CD14-positive monocyte (primary cell): Measurements from ENCODE around the gene GTF3C2. TPM values are rescaled to one million over a fixed set of nuclear protein-coding genes. Genes with fewer than 3 reads are reported as not detected.

Source experiments
- DNase-seq, 3 donors: peaks; one replicate each; pipeline ENCODE4 v3.0.0-alpha.2; 2011 to 2022
- H2AFZ ChIP-seq: 2 replicates; pipeline ENCODE4 v1.6.0; 2012; ENCODE audit warnings: mild to moderate bottlenecking, low read depth, low read length, inconsistent platforms; ENCODE audit not compliant: insufficient read depth, poor library complexity, severe bottlenecking
- H3K27ac ChIP-seq, 2 donors: 1 replicate in 1 of 2; 2 replicates in 1 of 2; pipeline ENCODE4 v1.5.1; 2012 to 2013; ENCODE audit warnings: low read length in 2 of 2, control low read depth in 1 of 2, inconsistent platforms in 1 of 2, low read depth in 1 of 2, mild to moderate bottlenecking in 1 of 2
- H3K27me3 ChIP-seq, 2 donors: one replicate each; pipeline versions ENCODE4 v1.6.0 to v1.6.1; 2011 to 2013; ENCODE audit warnings: low read length in 2 of 2; ENCODE audit not compliant: control insufficient read depth in 2 of 2, insufficient read depth in 2 of 2
- H3K36me3 ChIP-seq, 2 donors: replicated peaks in 1 of 2; 1 replicate in 1 of 2; 2 replicates in 1 of 2; pipeline versions ENCODE4 v1.5.1 to v1.6.1; 2012 to 2013; ENCODE audit warnings: low read length in 2 of 2, control low read depth in 1 of 2, inconsistent platforms in 1 of 2, mild to moderate bottlenecking in 1 of 2; ENCODE audit not compliant: insufficient read depth in 2 of 2, control insufficient read depth in 1 of 2
- H3K4me1 ChIP-seq, 2 donors: 1 replicate in 1 of 2; 2 replicates in 1 of 2; pipeline versions ENCODE4 v1.5.1 to v1.6.1; 2012 to 2013; ENCODE audit warnings: low read length in 2 of 2, control low read depth in 1 of 2, inconsistent platforms in 1 of 2, mild to moderate bottlenecking in 1 of 2, moderate library complexity in 1 of 2; ENCODE audit not compliant: insufficient read depth in 2 of 2, control insufficient read depth in 1 of 2
- H3K4me2 ChIP-seq: replicated peaks from 2 replicates; pipeline ENCODE3; 2012; ENCODE audit warnings: low read length, moderate library complexity, mild to moderate bottlenecking; ENCODE audit not compliant: poor library complexity, severe bottlenecking; ENCODE audit errors: extremely low read depth
- H3K4me3 ChIP-seq, 3 experiments: fragments of 200-600 bp in 1 of 3; sonication (generic) in 1 of 3; replicated peaks in 1 of 3; 1 replicate in 2 of 3; 2 replicates in 1 of 3; pipeline ENCODE4 v1.5.1; 2011 to 2013; ENCODE audit warnings: low read length in 3 of 3, mild to moderate bottlenecking in 3 of 3, control low read depth in 2 of 3, low read depth in 2 of 3, inconsistent platforms in 1 of 3, moderate library complexity in 1 of 3
- H3K79me2 ChIP-seq: 2 replicates; pipeline ENCODE4 v1.6.0; 2012; ENCODE audit warnings: mild to moderate bottlenecking, control low read depth, inconsistent platforms, low read length, moderate library complexity; ENCODE audit not compliant: insufficient read depth
- H3K9ac ChIP-seq: 2 replicates; pipeline ENCODE4 v1.6.0; 2017; ENCODE audit warnings: low read length, mild to moderate bottlenecking; ENCODE audit not compliant: insufficient read depth, poor library complexity, severe bottlenecking
- H3K9me3 ChIP-seq, 2 donors: replicated peaks in 1 of 2; 1 replicate in 1 of 2; 2 replicates in 1 of 2; pipeline versions ENCODE4 v1.5.1 to v1.6.1; 2012 to 2013; ENCODE audit warnings: low read length in 2 of 2, control low read depth in 1 of 2; ENCODE audit not compliant: control insufficient read depth in 1 of 2, insufficient read depth in 1 of 2
- H4K20me1 ChIP-seq: 2 replicates; pipeline ENCODE4 v1.6.0; 2012; ENCODE audit warnings: mild to moderate bottlenecking, low read length, control low read depth, moderate library complexity; ENCODE audit not compliant: insufficient read depth
- H3K27ac Mint-ChIP-seq, 7 donors: one replicate each; pipeline ENCODE4 v1.8.0; 2020; ENCODE audit warnings: mild to moderate bottlenecking in 7 of 7, mixed read lengths in 7 of 7, moderate library complexity in 6 of 7, inconsistent platforms in 2 of 7
- H3K27me3 Mint-ChIP-seq, 3 donors: one replicate each; pipeline ENCODE4 v1.8.0; 2021 to 2022; ENCODE audit warnings: low read depth in 3 of 3, mild to moderate bottlenecking in 3 of 3, mixed read lengths in 3 of 3, moderate library complexity in 3 of 3, inconsistent platforms in 1 of 3
- H3K36me3 Mint-ChIP-seq, 2 donors: one replicate each; pipeline ENCODE4 v1.8.0; 2020; ENCODE audit warnings: mixed read lengths in 2 of 2, inconsistent platforms in 1 of 2, mild to moderate bottlenecking in 1 of 2
- H3K4me1 Mint-ChIP-seq: one replicate; pipeline ENCODE4 v1.8.0; 2020; ENCODE audit warnings: mild to moderate bottlenecking, mixed read lengths
- H3K4me3 Mint-ChIP-seq, 2 donors: one replicate each; pipeline ENCODE4 v1.8.0; 2020; ENCODE audit warnings: mild to moderate bottlenecking in 2 of 2, mixed read lengths in 2 of 2, moderate library complexity in 1 of 2
- H3K9me3 Mint-ChIP-seq, 7 donors: one replicate each; pipeline ENCODE4 v1.8.0; 2020 to 2022; ENCODE audit warnings: mixed read lengths in 7 of 7, mild to moderate bottlenecking in 6 of 7, moderate library complexity in 6 of 7, inconsistent platforms in 2 of 7
- CTCF ChIP-seq: fragments of 200-600 bp; IDR thresholded peaks from one replicate; pipeline ENCODE4 v1.8.0; 2022; ENCODE audit warnings: antibody characterized with exemption, mild to moderate bottlenecking
- WGBS: methylation state at CpG from one replicate; pipeline ENCODE4 v1.1.5; 2013; ENCODE audit warnings: missing lambda C conversion rate; ENCODE audit not compliant: insufficient coverage; 5-methylcytosine and 5-hydroxymethylcytosine counted together
- intact Hi-C, 2 donors: fragments of 100-400 bp; cut with micrococcal nuclease; formaldehyde crosslinking; loops; one replicate each; pipeline versions ENCODE4 v1.15.0 to v1.15.1; 2023
- polyA plus RNA-seq, 3 donors: library from polyadenylated mRNA; depleted of rRNA in 1 of 3; unstranded in 2 of 3; stranded (reverse) in 1 of 3; fragments of 300-500 nt in 2 of 3; fragments of >200 nt in 1 of 3; fragmentation: Illumina TruSeq in 2 of 3; gene quantifications; 1 replicate in 2 of 3; 2 replicates in 1 of 3; pipeline ENCODE4 v1.2.3, GENCODE V29; 2012 to 2021

The GTF3C2 gene
- polyA plus RNA-seq, 3 donors, result 34.4 to 70.8 (median 41.7) TPM

GRCh38 chr2:27379836-27380625 is 23.5 kb upstream of the GTF3C2 start:
- DNase-seq, result peak; percentile 58 to 75 (median 70)
- Mint-ChIP-seq H3K4me3 (peak overlapping the region; percentile 86 to 91), H3K27me3 (peaks cover 0 to 3% (median 1%) of the 10 kb centered on the region in 3 donors), H3K9me3 (peaks cover 0 to 2% (median 0%) of the 10 kb centered on the region in 7 donors), H3K27ac (peak overlapping the region; percentile 93 to 98 (median 96)), H3K4me1 (peaks cover 29% of the 10 kb centered on the region), H3K36me3 (peaks cover 53 to 66% of the 10 kb centered on the region in 2 donors)
- Histone ChIP-seq H3K9ac (peak overlapping the region; percentile 86), H3K4me1 (peaks cover 18 to 38% of the 10 kb centered on the region in 2 donors), H3K4me2 (peak overlapping the region; percentile 81), H3K36me3 (peaks cover 61 to 71% of the 10 kb centered on the region in 2 donors), H3K27ac (peak overlapping the region; percentile 79 to 96), H3K4me3 (peak overlapping the region; percentile 67 to 78 (median 68)), H4K20me1 (peaks cover 40% of the 10 kb centered on the region), H2AFZ (peak overlapping the region; percentile 90), H3K27me3 (no peaks in the 10 kb centered on the region), H3K9me3 (no peaks in the 10 kb centered on the region), H3K79me2 (peaks cover 32% of the 10 kb centered on the region)
- 0% methylated on average over 28 of the region's 35 CpGs for WGBS
- intact Hi-C loops, result loop anchor here (1.0 to 10.0 kb wide), 3 partner anchors 9 to 115 kb away; partner anchors contain the start of genes FNDC4 (in 2 of the 2), GCKR (in 2 of the 2), EIF2B4 (in 1 of the 2) and SNX17 (in 1 of the 2)
- no peak for TF ChIP-seq CTCF

GRCh38 chr2:27379383-27379835 is 22.8 kb upstream of the GTF3C2 start:
- peak overlapping the region; percentile 86 for H3K9ac ChIP-seq
- intact Hi-C loops, result loop anchor here in 1 of 2 donors (10.0 kb wide), 1 partner anchor 115 kb away; the partner anchor contains the start of genes FNDC4 and GCKR
- H2AFZ ChIP-seq, result peak overlapping the region; percentile 90
- peak overlapping the region; percentile 67 to 78 (median 68) for H3K4me3 ChIP-seq
- DNase-seq, result no peak
- H3K27me3 Mint-ChIP-seq, result peaks cover 0 to 3% (median 1%) of the 10 kb centered on the region in 3 donors
- peaks cover 18 to 38% of the 10 kb centered on the region in 2 donors for H3K4me1 ChIP-seq
- TF ChIP-seq CTCF, result no peak
- peaks cover 45% of the 10 kb centered on the region for H4K20me1 ChIP-seq
- no peaks in the 10 kb centered on the region for H3K9me3 ChIP-seq
- H3K9me3 Mint-ChIP-seq, result peaks cover 0 to 2% (median 0%) of the 10 kb centered on the region in 7 donors
- H3K4me1 Mint-ChIP-seq, result peaks cover 29% of the 10 kb centered on the region
- H3K36me3 Mint-ChIP-seq, result peaks cover 54 to 66% of the 10 kb centered on the region in 2 donors
- H3K36me3 ChIP-seq, result peaks cover 61 to 71% of the 10 kb centered on the region in 2 donors
- peak overlapping the region; percentile 79 to 96 for H3K27ac ChIP-seq
- H3K27me3 ChIP-seq, result no peaks in the 10 kb centered on the region
- no CpG with 5 or more reads among the region's 2 CpGs for WGBS
- H3K27ac Mint-ChIP-seq, result peak overlapping the region; percentile 93 to 98 (median 96)
- H3K79me2 ChIP-seq, result peaks cover 38% of the 10 kb centered on the region
- H3K4me3 Mint-ChIP-seq, result peak overlapping the region; percentile 86 to 91
- H3K4me2 ChIP-seq, result peak overlapping the region; percentile 81
